Measurements from ENCODE around the gene BHMT2. TPM values are rescaled to one million over a fixed set of nuclear protein-coding genes. Genes with fewer than 3 reads are reported as not detected.

The BHMT2 gene
- total and polyA plus RNA-seq, 2 of the 13 experiments (the other 11 are each of a cell fraction or from before 2014, with no cell fraction given), result 13.8 to 18.8 TPM

DNA sequence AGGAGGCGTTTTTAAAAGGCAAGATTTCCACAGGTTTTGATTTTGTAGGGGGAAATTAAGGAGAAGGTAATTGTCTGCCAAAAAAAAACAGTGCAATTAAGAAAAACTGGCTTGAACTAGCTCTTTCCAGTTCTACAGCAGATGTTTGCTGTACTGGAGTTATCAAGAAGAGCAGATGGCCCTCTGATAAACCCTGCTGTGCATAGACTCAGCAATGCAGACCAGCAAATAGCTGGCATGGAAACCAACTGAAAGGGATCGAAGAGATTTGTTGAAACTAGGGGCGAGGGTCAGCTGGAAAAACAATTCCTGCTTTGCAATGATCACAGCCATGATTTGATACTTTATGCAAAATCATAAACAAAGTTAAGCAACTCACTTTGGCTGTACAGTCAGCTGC, 24.2 kb downstream of the BHMT2 start (continued):
- TF ChIP-seq ZNF460 (CRISPR knock-in tag; IDR thresholded peaks at IDR 0.05; ENCODE audit: borderline replicate concordance) (peak; percentile 31; the same call in 1 of the 2 replicates), SOX6 (IDR thresholded peaks at IDR 0.05) (no peak), SOX6 (CRISPR knock-in tag; IDR thresholded peaks at IDR 0.05) (peak; percentile 80), UBTF (CRISPR knock-in tag; IDR thresholded peaks at IDR 0.05) (no peak), TEAD3 (CRISPR knock-in tag; optimal IDR thresholded peaks at IDR 0.05; ENCODE audit: borderline replicate concordance) (peak; percentile 59), ZNF720 (CRISPR knock-in tag; IDR thresholded peaks at IDR 0.05) (no peak), ATF1 (CRISPR knock-in tag; IDR thresholded peaks at IDR 0.05) (no peak), SALL1 (CRISPR knock-in tag; IDR thresholded peaks at IDR 0.05) (peak; percentile 88), BCL6 (CRISPR knock-in tag; IDR thresholded peaks at IDR 0.05) (0 out of 2 replicates have a peak, but pooled peaks have one; percentile 29), SOX13 (IDR thresholded peaks at IDR 0.05) (no peak), SOX13 (CRISPR knock-in tag; conservative IDR thresholded peaks at IDR 0.05 in 1 of 2, IDR thresholded peaks at IDR 0.05 in 1 of 2) (peak in 1 of 2 experiments; percentile 60; a peak in 2 of 4 replicates), ZNF629 (CRISPR knock-in tag; conservative IDR thresholded peaks at IDR 0.05) (no peak), HNF4A (CRISPR knock-in tag; IDR thresholded peaks at IDR 0.05) (peak; percentile 47)
- TF ChIP-seq, protein P1, sequence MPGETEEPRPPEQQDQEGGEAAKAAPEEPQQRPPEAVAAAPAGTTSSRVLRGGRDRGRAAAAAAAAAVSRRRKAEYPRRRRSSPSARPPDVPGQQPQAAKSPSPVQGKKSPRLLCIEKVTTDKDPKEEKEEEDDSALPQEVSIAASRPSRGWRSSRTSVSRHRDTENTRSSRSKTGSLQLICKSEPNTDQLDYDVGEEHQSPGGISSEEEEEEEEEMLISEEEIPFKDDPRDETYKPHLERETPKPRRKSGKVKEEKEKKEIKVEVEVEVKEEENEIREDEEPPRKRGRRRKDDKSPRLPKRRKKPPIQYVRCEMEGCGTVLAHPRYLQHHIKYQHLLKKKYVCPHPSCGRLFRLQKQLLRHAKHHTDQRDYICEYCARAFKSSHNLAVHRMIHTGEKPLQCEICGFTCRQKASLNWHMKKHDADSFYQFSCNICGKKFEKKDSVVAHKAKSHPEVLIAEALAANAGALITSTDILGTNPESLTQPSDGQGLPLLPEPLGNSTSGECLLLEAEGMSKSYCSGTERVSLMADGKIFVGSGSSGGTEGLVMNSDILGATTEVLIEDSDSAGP (CRISPR knock-in tag; IDR thresholded peaks at IDR 0.05; ENCODE audit: borderline replicate concordance), result no peak
- TF ChIP-seq, protein P2, sequence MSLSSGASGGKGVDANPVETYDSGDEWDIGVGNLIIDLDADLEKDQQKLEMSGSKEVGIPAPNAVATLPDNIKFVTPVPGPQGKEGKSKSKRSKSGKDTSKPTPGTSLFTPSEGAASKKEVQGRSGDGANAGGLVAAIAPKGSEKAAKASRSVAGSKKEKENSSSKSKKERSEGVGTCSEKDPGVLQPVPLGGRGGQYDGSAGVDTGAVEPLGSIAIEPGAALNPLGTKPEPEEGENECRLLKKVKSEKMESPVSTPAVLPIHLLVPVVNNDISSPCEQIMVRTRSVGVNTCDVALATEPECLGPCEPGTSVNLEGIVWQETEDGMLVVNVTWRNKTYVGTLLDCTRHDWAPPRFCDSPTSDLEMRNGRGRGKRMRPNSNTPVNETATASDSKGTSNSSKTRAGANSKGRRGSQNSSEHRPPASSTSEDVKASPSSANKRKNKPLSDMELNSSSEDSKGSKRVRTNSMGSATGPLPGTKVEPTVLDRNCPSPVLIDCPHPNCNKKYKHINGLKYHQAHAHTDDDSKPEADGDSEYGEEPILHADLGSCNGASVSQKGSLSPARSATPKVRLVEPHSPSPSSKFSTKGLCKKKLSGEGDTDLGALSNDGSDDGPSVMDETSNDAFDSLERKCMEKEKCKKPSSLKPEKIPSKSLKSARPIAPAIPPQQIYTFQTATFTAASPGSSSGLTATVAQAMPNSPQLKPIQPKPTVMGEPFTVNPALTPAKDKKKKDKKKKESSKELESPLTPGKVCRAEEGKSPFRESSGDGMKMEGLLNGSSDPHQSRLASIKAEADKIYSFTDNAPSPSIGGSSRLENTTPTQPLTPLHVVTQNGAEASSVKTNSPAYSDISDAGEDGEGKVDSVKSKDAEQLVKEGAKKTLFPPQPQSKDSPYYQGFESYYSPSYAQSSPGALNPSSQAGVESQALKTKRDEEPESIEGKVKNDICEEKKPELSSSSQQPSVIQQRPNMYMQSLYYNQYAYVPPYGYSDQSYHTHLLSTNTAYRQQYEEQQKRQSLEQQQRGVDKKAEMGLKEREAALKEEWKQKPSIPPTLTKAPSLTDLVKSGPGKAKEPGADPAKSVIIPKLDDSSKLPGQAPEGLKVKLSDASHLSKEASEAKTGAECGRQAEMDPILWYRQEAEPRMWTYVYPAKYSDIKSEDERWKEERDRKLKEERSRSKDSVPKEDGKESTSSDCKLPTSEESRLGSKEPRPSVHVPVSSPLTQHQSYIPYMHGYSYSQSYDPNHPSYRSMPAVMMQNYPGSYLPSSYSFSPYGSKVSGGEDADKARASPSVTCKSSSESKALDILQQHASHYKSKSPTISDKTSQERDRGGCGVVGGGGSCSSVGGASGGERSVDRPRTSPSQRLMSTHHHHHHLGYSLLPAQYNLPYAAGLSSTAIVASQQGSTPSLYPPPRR (CRISPR knock-in tag; IDR thresholded peaks at IDR 0.05; ENCODE audit: borderline replicate concordance), result peak; percentile 35; the same call in 1 of the 2 replicates
- TF ChIP-seq, protein P3, sequence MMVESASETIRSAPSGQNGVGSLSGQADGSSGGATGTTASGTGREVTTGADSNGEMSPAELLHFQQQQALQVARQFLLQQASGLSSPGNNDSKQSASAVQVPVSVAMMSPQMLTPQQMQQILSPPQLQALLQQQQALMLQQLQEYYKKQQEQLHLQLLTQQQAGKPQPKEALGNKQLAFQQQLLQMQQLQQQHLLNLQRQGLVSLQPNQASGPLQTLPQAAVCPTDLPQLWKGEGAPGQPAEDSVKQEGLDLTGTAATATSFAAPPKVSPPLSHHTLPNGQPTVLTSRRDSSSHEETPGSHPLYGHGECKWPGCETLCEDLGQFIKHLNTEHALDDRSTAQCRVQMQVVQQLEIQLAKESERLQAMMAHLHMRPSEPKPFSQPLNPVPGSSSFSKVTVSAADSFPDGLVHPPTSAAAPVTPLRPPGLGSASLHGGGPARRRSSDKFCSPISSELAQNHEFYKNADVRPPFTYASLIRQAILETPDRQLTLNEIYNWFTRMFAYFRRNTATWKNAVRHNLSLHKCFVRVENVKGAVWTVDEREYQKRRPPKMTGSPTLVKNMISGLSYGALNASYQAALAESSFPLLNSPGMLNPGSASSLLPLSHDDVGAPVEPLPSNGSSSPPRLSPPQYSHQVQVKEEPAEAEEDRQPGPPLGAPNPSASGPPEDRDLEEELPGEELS (CRISPR knock-in tag; IDR thresholded peaks at IDR 0.05), result peak; percentile 65
- TF ChIP-seq, protein P4, sequence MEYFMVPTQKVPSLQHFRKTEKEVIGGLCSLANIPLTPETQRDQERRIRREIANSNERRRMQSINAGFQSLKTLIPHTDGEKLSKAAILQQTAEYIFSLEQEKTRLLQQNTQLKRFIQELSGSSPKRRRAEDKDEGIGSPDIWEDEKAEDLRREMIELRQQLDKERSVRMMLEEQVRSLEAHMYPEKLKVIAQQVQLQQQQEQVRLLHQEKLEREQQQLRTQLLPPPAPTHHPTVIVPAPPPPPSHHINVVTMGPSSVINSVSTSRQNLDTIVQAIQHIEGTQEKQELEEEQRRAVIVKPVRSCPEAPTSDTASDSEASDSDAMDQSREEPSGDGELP (IDR thresholded peaks at IDR 0.05; ENCODE audit: borderline replicate concordance, low read depth), result peak; percentile 54; the same call in 1 of the 2 replicates
